Panc1 (cell line): ENCODE measurements around the gene CYFIP2. TPM values are rescaled to one million over a fixed set of nuclear protein-coding genes. Genes with fewer than 3 reads are reported as not detected.

ENCODE experiments used
- ATAC-seq: fragments of 200-7000 bp; cut with Tn5 transposase; 2 replicates; pipeline ENCODE4 v1.9.1; 2020; ENCODE audit warnings: mild to moderate bottlenecking, moderate library complexity
- BruUV-seq: library from RNA; stranded (reverse); fragments of 400-500 nt; replicated peaks from 2 replicates; lab custom pipeline; 2021; lab: Mats Ljungman, UMichigan
- CTCF ChIA-PET: fragments of 300-600 bp; sonication (Branson Sonifier 250); formaldehyde crosslinking; loops from one replicate; lab custom pipeline; 2022; ENCODE audit warnings: antibody characterized with exemption; lab: Charles Lee
- POLR2A ChIA-PET: fragments of 300-600 bp; sonication (Branson Sonifier 250); formaldehyde crosslinking; loops from one replicate; lab custom pipeline; 2022; ENCODE audit warnings: antibody characterized with exemption; lab: Charles Lee
- DNase-seq: peaks from one replicate; pipeline ENCODE4 v3.0.0-alpha.2; 2010; ENCODE audit warnings: low read depth, low spot score
- H3K27ac ChIP-seq: 2 replicates; pipeline ENCODE4 v1.5.1; 2011; ENCODE audit warnings: mild to moderate bottlenecking, low read length, inconsistent platforms
- H3K27me3 ChIP-seq: fragments of 200-500 bp; sonication (Bioruptor generic); 2 replicates; pipeline ENCODE4 v1.6.0; 2014; ENCODE audit warnings: low read length, inconsistent platforms; ENCODE audit not compliant: control insufficient read depth, insufficient read depth
- H3K36me3 ChIP-seq: fragments of 200-500 bp; sonication (Bioruptor generic); 2 replicates; pipeline ENCODE4 v1.5.1; 2014; ENCODE audit warnings: inconsistent platforms, mild to moderate bottlenecking, low read length, moderate library complexity; ENCODE audit not compliant: control insufficient read depth, insufficient read depth
- H3K4me1 ChIP-seq: 2 replicates; pipeline ENCODE4 v1.5.1; 2011; ENCODE audit warnings: inconsistent platforms, mild to moderate bottlenecking, low read length, moderate library complexity; ENCODE audit not compliant: control insufficient read depth, insufficient read depth
- H3K4me3 ChIP-seq, 2 experiments: 2 replicates each; pipeline ENCODE4 v1.5.1; 2011 to 2012; ENCODE audit warnings: low read depth in 2 of 2, low read length in 2 of 2, mild to moderate bottlenecking in 2 of 2, inconsistent platforms in 1 of 2, moderate library complexity in 1 of 2
- H3K9me3 ChIP-seq: fragments of 200-500 bp; sonication (Bioruptor generic); 2 replicates; pipeline ENCODE4 v1.5.1; 2014; ENCODE audit warnings: low read depth, mild to moderate bottlenecking, inconsistent platforms, low read length, moderate library complexity; ENCODE audit not compliant: control insufficient read depth, insufficient read depth
- POLR2AphosphoS5 ChIP-seq: IDR thresholded peaks from 2 replicates; pipeline ENCODE4 v1.6.1; 2012; ENCODE audit warnings: mild to moderate bottlenecking, low read depth, low read length, moderate library complexity
- SIN3A ChIP-seq: IDR thresholded peaks from 2 replicates; pipeline ENCODE4 v1.6.1; 2012; ENCODE audit warnings: low read depth, mild to moderate bottlenecking, low read length, moderate library complexity, borderline replicate concordance; ENCODE audit not compliant: insufficient read depth
- TCF7L2 ChIP-seq: IDR thresholded peaks from 2 replicates; pipeline ENCODE4 v1.6.1; 2011; ENCODE audit warnings: mild to moderate bottlenecking, low read depth, low read length, inconsistent platforms
- in situ Hi-C: cut with HindIII; loops from 2 replicates; pipeline ENCODE4 v1.10.0; 2016; ENCODE audit warnings: low sequenced_read_pairs, low pct_unique_long_range_greater_than_20kb
- intact Hi-C: fragments of 100-400 bp; cut with micrococcal nuclease; formaldehyde crosslinking; loops from one replicate; pipeline ENCODE4 v1.10.0; 2022; ENCODE audit not compliant: unreplicated experiment
- total RNA-seq: library from RNA; stranded (reverse); gene quantifications from one replicate; pipeline ENCODE4 v1.2.1, GENCODE V29; 2021; ENCODE audit not compliant: unreplicated experiment
- TF ChIP-seq, protein P1 (sequence below): fragments of 450-650 bp; IDR thresholded peaks from 2 replicates; pipeline ENCODE4 v1.5.1; 2017; ENCODE audit warnings: mild to moderate bottlenecking
- TF ChIP-seq, protein P2 (sequence below), 2 experiments: IDR thresholded peaks; 2 replicates each; pipeline ENCODE4 v1.6.1; 2011 to 2012; ENCODE audit warnings: low read depth in 2 of 2, control low read depth in 1 of 2, low read length in 1 of 2, mild to moderate bottlenecking in 1 of 2, moderate library complexity in 1 of 2; ENCODE audit not compliant: insufficient read depth in 1 of 2

Gene CYFIP2
- total RNA-seq, 1 experiment from 2014 or later = 0.80 TPM

DNA sequence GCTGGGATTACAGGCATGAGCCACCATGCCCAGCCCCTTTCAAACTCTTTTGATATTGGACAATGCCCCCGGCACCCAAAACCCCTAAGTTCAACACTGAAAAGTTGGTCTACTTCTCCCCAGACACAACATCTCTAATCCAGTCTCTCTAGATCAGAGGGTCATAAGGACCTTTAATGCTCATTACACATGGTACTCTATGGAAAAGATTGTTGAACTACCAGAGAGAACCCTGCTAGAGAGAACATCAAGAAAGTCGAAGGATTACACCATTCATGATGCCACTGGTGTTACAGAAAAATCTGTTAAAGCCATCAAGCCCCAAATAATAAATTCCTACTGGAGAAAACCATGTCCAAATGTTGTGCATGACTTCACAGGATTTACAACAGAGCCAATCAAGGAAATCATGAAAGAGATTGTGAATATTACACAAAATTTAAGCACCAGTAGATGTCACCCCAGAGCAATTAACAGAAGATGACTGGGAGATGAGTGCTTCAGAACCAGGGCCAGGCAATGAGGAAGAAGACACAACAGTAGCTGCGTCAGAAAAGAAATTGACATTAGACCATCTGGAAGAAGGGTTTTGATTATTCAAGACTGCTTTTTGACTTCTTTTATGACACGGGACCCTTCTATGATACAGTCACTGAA, 165.7 kb downstream of the CYFIP2 start:
- Histone ChIP-seq H3K27me3 (no peaks in the 10 kb centered on the region), H3K27ac (no peak overlapping the region), H3K36me3 (no peaks in the 10 kb centered on the region), H3K4me3 (no peak overlapping the region), H3K4me1 (no peaks in the 10 kb centered on the region), H3K9me3 (no peaks in the 10 kb centered on the region)
- DNase-seq = peak; percentile 24
- no TSS peak for BruUV-seq
- CTCF ChIA-PET = interaction anchor here (0.8 to 1.4 kb wide), 2 partner anchors 89 to 287 kb away, joined by 3 to 12 read pairs; no protein-coding TSS in a partner anchor
- ATAC-seq = peak; percentile 79
- intact Hi-C loops (loop anchor here (2.0 to 10.0 kb wide), 2 partner anchors 45 to 283 kb away; no protein-coding TSS in a partner anchor), in situ Hi-C loops (no loop called here)
- POLR2A ChIA-PET = no interaction called here
- no peak for TF ChIP-seq SIN3A
- no peak for TF ChIP-seq POLR2AphosphoS5
- TF ChIP-seq, protein P1, sequence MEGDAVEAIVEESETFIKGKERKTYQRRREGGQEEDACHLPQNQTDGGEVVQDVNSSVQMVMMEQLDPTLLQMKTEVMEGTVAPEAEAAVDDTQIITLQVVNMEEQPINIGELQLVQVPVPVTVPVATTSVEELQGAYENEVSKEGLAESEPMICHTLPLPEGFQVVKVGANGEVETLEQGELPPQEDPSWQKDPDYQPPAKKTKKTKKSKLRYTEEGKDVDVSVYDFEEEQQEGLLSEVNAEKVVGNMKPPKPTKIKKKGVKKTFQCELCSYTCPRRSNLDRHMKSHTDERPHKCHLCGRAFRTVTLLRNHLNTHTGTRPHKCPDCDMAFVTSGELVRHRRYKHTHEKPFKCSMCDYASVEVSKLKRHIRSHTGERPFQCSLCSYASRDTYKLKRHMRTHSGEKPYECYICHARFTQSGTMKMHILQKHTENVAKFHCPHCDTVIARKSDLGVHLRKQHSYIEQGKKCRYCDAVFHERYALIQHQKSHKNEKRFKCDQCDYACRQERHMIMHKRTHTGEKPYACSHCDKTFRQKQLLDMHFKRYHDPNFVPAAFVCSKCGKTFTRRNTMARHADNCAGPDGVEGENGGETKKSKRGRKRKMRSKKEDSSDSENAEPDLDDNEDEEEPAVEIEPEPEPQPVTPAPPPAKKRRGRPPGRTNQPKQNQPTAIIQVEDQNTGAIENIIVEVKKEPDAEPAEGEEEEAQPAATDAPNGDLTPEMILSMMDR = peak; percentile 62

DNA sequence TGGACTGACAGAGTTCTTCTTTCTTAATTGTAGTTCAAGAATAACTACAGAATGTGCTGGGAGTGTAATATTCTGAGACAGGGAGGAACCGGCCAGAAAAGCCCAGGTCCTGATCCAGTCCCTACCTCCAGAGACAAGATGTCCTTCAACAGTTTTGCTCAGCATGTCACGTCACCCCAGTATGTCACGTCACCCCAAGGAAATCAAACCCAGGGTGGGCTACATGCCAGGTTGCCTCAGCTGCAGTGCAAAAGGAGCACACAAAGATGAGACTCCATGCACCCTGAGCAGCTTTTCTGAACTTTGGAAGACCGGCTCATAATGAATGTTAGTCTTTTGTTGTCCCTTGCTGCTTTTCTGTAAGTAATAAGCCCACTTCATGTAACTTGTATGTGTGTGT, 168.2 kb downstream of the CYFIP2 start:
- no peaks in the 10 kb centered on the region for H3K36me3 ChIP-seq
- BruUV-seq = no TSS peak
- no peaks in the 10 kb centered on the region for H3K9me3 ChIP-seq
- no peak overlapping the region for H3K4me3 ChIP-seq
- no peaks in the 10 kb centered on the region for H3K4me1 ChIP-seq
- in situ Hi-C loops = no loop called here
- ChIA-PET POLR2A (no interaction called here), CTCF (interaction anchor here (0.7 kb wide), 1 partner anchor 176 kb away, joined by 10 read pairs; no protein-coding TSS in a partner anchor)
- DNase-seq (no peak), ATAC-seq (no peak)
- no peak overlapping the region for H3K27ac ChIP-seq
- intact Hi-C loops = loop anchor here (10.0 kb wide), 1 partner anchor 281 kb away; no protein-coding TSS in a partner anchor
- TF ChIP-seq SIN3A = no peak
- TF ChIP-seq TCF7L2 = no peak
- TF ChIP-seq POLR2AphosphoS5 = no peak
- TF ChIP-seq, protein P2, sequence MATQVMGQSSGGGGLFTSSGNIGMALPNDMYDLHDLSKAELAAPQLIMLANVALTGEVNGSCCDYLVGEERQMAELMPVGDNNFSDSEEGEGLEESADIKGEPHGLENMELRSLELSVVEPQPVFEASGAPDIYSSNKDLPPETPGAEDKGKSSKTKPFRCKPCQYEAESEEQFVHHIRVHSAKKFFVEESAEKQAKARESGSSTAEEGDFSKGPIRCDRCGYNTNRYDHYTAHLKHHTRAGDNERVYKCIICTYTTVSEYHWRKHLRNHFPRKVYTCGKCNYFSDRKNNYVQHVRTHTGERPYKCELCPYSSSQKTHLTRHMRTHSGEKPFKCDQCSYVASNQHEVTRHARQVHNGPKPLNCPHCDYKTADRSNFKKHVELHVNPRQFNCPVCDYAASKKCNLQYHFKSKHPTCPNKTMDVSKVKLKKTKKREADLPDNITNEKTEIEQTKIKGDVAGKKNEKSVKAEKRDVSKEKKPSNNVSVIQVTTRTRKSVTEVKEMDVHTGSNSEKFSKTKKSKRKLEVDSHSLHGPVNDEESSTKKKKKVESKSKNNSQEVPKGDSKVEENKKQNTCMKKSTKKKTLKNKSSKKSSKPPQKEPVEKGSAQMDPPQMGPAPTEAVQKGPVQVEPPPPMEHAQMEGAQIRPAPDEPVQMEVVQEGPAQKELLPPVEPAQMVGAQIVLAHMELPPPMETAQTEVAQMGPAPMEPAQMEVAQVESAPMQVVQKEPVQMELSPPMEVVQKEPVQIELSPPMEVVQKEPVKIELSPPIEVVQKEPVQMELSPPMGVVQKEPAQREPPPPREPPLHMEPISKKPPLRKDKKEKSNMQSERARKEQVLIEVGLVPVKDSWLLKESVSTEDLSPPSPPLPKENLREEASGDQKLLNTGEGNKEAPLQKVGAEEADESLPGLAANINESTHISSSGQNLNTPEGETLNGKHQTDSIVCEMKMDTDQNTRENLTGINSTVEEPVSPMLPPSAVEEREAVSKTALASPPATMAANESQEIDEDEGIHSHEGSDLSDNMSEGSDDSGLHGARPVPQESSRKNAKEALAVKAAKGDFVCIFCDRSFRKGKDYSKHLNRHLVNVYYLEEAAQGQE (IDR thresholded peaks at IDR 0.05; ENCODE audit: insufficient read depth in 1 of 2, low read depth in 2 of 2, low read length in 1 of 2) = no peak
- TF ChIP-seq, protein P1 = no peak
- no peaks in the 10 kb centered on the region for H3K27me3 ChIP-seq
